HG03064 (cell line): Measurements from ENCODE around the gene RPS2.
"Not testable (repeated sequence)": the region's sequence is repeated elsewhere in the genome, so short reads cannot be mapped to it uniquely, and the experiment has no call there.

ENCODE experiments used
- ATAC-seq: cut with Tn5 transposase; IDR thresholded peaks from one replicate; pipeline ENCODE4 v1.9.1; 2021; ENCODE audit warnings: low read depth; ENCODE audit not compliant: unreplicated experiment

The RPS2 gene

DNA sequence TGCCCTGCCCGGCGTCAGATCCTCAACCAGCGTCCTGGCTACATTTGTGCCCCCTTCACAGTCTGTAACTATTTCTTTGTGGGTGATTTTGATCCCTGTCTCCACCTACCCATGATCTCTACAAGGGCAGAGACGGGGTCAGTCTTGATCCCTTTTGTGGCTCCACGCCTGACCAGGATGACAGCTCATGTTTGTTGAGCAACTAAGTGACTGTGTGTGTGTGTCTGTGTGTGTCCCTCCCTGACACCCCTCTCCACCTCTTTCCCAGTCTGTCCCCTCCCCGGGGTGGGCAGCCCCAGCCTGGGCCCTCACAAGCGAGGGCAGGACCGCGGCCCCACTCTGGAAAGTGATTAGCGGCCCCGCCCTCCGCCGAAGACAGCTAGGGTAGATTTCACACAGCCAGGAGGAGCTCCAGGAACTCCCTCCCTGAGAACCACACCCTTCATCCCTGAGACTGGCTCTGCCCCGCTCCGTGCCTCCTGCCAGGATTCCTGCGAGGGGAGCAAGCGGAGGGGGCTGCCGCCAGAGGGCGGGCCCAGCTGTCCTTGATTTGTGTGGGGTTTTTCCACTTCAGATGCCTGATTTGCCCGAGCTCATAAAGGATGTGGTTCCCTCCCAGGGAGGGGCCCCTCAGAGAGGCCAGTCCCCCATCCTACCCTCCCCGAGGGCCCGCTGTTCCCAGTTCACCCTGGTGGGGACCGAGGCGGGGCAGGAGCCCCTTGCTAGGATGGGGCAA is 41.2 kb downstream of the RPS2 start:
- ATAC-seq = no peak

- ATAC-seq = no peak
Observed at GRCh38 chr16:1922357-1922756, 42.3 kb downstream of the RPS2 start.

GRCh38 chr16:1920727-1921171 is 43.9 kb downstream of the RPS2 start:
- ATAC-seq = no peak

DNA sequence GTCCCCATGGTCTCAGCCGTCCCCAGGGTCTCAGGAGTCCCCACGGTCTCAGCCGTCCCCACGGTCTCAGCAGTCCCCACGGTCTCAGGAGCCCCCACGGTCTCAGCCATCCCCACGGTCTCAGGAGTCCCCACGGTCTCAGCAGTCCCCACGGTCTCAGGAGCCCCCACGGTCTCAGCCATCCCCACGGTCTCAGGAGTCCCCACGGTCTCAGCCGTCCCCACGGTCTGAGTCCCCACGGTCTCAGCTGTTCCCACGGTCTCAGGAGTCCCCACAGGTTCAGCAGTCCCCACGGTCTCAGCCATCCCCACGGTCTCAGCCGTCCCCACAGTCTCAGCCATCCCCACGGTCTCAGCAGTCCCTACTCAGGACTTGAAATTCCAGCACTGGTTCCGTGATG is 44.5 kb downstream of the RPS2 start:
- ATAC-seq = not testable (repeated sequence)

- ATAC-seq = no peak
Observed at GRCh38 chr16:1919327-1919998, 45.2 kb downstream of the RPS2 start.

DNA sequence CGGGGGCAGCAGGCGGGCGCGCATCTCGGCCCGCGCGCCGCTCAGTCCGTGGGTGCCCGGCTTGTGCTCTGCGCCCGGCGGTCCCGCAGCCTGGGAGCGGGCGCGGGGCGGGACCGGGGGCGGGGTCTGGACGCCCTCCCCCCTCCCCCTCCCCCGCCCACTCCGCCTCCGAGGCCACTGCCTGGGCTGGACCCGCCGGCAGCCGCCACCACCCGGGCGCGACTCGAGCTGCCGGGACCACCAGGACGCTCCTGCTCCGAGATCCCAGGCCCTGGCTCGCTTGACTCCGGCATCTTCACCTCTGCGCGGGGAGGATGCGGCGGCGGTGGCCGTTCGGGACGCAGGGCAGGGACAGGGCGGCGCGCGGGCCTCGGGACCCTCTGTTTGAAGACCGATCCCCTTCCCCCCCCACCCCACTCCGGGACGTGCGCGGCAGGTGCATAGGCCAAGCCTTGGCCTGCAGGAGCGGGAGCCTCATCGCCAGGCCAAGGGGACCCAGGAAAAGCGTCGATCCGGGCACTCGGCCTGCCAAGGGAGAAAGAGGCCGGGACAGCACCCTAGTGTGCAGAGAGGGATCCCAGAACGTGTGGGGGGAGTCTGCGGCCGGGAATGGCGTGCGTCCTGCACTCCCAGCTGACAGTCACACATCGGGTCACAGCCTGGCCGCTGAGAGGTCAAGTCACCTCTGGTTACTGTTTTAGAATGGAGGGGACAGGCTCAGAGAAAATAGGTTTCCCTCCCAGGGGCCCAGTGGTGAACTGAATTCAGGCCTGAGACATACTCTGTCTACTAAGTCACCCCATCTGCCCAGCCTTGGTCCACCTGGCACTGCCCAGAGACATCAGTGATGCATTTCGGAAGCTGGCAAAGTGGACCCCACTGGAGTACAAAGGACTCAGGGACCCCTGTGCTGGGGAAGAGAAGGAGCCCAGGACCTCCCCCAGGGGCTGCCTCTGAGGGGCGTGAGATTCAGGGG is 46.0 kb downstream of the RPS2 start, which contains the start of gene HS3ST6:
TSS of gene HS3ST6 (minus strand) at position 65 of the 976 bp plus-strand sequence. CDS start 92 bp downstream, outside the sequence.
- no peak for ATAC-seq

DNA sequence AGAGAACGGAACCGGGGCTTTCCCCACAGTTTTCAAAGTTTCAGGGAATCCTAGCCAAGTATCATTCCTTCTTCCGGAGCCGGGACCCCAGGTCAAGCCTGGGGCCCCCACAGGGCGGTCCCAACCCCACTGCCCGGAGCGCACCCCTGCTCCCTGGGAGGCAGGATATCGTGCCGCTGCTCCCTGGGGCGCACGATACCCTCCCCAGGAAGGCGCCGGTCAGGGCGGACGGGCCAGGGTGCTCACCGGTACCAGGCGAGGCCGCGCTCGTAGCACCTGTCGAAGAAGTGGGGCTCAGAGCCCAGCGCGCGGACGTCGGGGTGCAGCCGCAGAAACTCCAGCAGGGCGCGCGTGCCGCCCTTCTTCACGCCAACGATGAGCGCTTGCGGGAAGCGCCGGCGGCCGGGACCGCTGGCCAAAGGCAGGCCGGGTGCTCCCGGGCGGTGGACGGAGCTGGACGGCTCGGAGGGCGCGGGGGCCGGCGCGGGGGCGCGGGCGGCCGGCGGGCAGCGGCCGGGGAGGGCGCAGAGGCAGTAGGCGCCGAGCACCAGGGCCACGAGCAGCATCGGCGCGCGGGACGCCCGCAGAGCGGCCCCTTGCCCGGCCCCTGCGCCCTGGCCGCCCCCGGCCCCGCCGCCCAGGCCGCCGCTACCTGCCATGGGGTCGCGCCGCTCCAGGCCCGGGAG is 46.8 kb downstream of the RPS2 start:
- no peak for ATAC-seq

DNA sequence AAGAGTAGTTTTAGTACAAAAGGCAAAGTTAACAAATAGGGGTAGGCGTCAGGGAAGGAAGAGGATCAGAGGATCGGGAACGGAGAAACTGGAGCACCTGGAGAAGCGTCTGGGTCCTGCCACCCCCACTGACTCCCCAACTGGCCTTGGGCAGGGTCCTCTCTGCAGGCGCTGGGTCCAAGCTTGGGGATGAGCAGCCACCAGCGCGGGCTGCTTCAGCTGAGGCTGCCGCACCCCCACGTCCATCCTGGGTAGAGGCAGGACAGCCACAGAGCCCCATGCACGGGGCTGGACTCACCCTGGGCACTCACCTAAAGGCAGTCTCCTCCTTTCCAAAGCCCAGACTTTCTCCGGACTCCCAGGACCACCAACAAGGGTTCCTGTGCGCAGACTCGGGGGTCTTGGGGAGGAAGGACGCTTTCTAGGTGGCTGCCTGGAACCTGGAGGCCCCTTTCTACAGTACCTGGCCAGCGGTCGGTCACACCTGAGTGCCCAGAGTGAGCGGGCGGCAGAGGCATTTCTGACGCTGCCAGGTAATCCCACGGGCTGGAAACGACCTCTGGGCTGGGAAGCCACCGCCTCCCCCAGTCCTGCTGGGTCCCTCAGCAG is 47.5 kb downstream of the RPS2 start:
- ATAC-seq = no peak

DNA sequence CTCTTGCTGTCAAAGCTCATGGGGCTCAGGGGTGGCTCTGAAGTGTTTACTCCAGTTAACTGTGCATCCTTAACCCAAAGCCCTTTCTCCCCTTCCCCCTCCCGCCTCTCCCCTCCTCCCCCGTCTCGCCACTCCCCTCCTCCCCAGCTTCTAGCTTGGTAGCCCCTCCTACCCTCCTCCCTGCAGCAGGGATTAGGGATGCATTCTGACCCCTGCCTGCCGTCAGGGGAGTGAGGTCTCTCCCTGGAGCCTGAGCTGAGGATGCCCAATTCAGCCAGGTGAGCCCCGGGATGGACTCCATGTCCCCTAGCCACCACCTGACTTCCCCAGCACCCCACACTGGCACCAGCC is 48.0 kb downstream of the RPS2 start:
- ATAC-seq = no peak

- ATAC-seq = no peak
Observed at GRCh38 chr16:1915732-1916639, 48.6 kb downstream of the RPS2 start.

DNA sequence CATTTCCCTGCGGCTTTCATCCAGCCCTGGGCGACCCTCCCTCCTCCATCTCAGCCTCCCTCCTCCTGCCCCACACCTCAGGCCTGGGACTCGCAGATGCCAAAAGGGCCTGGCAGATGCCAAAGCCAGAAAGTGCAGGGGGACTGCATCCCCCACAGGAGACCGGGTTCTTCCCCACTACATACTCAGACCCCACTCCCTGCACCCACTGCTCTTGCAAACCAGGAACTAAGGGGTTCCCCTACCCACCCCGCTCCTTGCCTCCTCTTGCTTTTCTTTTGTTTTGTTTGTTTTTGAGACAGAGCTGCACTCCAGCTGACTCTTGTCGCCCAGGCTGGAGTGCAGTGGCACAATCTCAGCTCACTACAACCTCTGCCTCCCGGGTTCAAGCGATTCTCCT is 49.6 kb downstream of the RPS2 start:
- no peak for ATAC-seq

DNA sequence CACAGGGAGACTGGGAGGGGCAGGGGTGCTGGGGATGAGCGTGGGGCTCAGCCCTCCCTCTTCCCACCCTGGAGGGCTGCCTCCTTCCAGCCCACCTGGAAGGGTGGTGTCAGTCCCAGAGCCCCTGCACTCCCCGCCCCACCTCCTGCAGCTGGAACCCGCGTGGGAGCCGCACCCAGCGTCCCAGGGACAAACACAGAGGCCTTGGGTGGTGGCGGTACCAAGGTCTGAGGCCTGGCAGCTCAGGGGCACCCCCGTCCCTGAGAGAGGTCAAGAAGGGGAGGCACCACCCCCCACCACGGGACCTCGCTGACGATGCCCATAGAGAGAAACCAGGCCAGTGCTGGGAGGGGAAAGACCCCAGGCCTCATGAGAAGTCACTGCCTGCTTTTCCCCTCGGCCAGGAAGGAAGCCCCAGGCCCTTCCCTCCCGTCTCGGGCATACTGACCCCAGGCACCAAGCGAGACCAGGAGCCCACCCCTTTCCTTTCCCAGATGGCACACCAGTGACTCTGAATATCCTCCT is 50.5 kb downstream of the RPS2 start:
- no peak for ATAC-seq

DNA sequence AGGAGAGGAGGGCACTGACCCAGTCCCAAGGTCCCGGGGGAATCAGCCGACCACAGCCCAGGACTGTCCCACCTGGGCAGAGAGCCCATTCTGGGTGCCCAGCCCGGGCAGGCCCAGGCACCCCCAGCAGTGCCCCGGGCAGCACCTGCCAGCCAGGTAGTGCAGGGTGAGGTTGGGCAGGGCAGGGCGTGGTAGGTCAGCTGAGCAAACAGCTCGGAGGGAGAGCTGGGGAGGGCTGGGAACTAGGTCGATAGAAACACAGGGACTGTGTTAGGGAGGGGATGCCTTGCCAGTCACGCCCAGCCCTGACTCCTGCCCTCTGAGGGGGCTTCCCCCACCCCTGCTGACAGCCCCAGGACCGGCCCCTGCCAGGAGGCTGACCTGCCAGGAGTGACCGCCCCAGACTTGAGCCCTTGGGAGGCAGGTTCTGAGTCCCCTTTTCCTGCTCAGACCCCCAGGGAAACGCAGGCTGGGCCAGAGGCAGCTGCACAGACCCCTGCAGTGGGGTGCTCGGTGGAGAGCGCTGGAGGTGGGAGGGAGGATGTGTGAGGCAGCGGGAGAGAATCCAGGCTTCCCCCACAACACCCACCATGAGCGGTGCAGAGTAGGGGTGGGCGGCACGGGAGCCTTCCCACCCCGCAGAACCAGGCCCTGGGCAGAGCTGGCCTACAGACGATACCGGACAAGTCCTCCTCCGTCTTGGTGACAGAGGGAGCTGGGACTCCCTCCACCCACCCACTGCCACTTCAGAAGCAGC is 51.1 kb downstream of the RPS2 start:
- no peak for ATAC-seq

DNA sequence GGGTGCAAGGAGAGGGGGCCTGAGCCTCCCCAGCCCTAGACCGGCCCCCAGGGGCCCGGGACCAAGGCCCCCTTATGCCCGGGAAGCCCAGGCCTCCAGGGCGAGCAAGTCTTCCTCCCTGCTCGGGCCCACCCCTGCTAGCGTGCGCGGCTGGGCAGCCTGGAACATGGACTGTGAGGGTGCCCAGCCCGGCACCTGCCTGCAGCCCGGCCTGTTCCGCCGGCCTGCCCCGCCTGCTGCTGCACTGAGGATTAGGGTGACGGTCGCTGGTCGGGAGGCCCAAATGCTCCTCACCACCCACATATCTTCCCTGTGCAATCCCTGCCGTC is 52.4 kb downstream of the RPS2 start:
- ATAC-seq = no peak
